IMR-90 (cell line): ENCODE measurements around the gene SLC44A5. TPM values are rescaled to one million over a fixed set of nuclear protein-coding genes. Genes with fewer than 3 reads are reported as not detected.

Source experiments
- ATAC-seq: fragments of 200-7000 bp; cut with Tn5 transposase; 2 replicates; pipeline ENCODE4 v1.9.1; 2020; ENCODE audit warnings: low read depth, mild to moderate bottlenecking, moderate library complexity
- BruUV-seq: library from RNA; stranded (reverse); fragments of 400-500 nt; replicated peaks from 2 replicates; lab custom pipeline; 2021; lab: Mats Ljungman, UMichigan
- CTCF ChIA-PET: fragments of 300-600 bp; formaldehyde crosslinking; extraction: SDS; loops from one replicate; lab custom pipeline; 2021; ENCODE audit warnings: antibody characterized with exemption; lab: Yijun Ruan, JAX
- POLR2A ChIA-PET: fragments of 300-600 bp; sonication (Branson Sonifier 250); formaldehyde crosslinking; loops from one replicate; lab custom pipeline; 2022; ENCODE audit warnings: antibody characterized with exemption; ENCODE audit not compliant: unreplicated experiment; lab: Charles Lee
- DNase-seq: peaks from one replicate; pipeline ENCODE4 v3.0.0; 2013
- H2AFZ ChIP-seq: replicated peaks from 2 replicates; pipeline ENCODE3; 2013; ENCODE audit warnings: low read length, mild to moderate bottlenecking; ENCODE audit not compliant: poor library complexity
- H2AK5ac ChIP-seq: 2 replicates; pipeline ENCODE4 v1.6.1; 2013; ENCODE audit warnings: low read depth, low read length, inconsistent platforms
- H2AK9ac ChIP-seq: replicated peaks from 2 replicates; pipeline ENCODE3; 2013; ENCODE audit warnings: mild to moderate bottlenecking, low read depth, low read length, moderate library complexity; ENCODE audit not compliant: poor library complexity
- H2BK120ac ChIP-seq: 2 replicates; pipeline ENCODE4 v1.6.1; 2013; ENCODE audit warnings: low read depth, low read length, inconsistent platforms
- H2BK15ac ChIP-seq: 3 replicates; pipeline ENCODE4 v1.6.1; 2013; ENCODE audit warnings: low read depth, low read length, inconsistent platforms
- H2BK20ac ChIP-seq: 2 replicates; pipeline ENCODE4 v1.6.1; 2013; ENCODE audit warnings: low read depth, mild to moderate bottlenecking, inconsistent platforms, low read length, moderate library complexity
- H2BK5ac ChIP-seq: 2 replicates; pipeline ENCODE4 v1.6.1; 2013; ENCODE audit warnings: mild to moderate bottlenecking, low read depth, low read length, inconsistent platforms; ENCODE audit not compliant: poor library complexity, severe bottlenecking
- H3K14ac ChIP-seq: replicated peaks from 2 replicates; pipeline ENCODE4 v1.6.1; 2013; ENCODE audit warnings: low read depth, low read length, inconsistent platforms
- H3K18ac ChIP-seq: 2 replicates; pipeline ENCODE4 v1.6.1; 2013; ENCODE audit warnings: low read depth, low read length, control low read depth
- H3K23ac ChIP-seq: 2 replicates; pipeline ENCODE4 v1.6.1; 2013; ENCODE audit warnings: low read depth, low read length, inconsistent platforms
- H3K27ac ChIP-seq: 2 replicates; pipeline ENCODE4 v1.5.1; 2013; ENCODE audit warnings: mild to moderate bottlenecking, control low read depth, low read length; ENCODE audit not compliant: insufficient read depth
- H3K27me3 ChIP-seq: 2 replicates; pipeline ENCODE4 v1.6.1; 2013; ENCODE audit warnings: low read length; ENCODE audit not compliant: control insufficient read depth, insufficient read depth
- H3K36me3 ChIP-seq: 2 replicates; pipeline ENCODE4 v1.6.1; 2013; ENCODE audit warnings: low read length, mixed read lengths; ENCODE audit not compliant: control insufficient read depth, insufficient read depth
- H3K4ac ChIP-seq: 2 replicates; pipeline ENCODE4 v1.6.1; 2013; ENCODE audit warnings: low read depth, low read length, inconsistent platforms
- H3K4me1 ChIP-seq: 2 replicates; pipeline ENCODE4 v1.6.1; 2013; ENCODE audit warnings: low read length, mixed read lengths; ENCODE audit not compliant: control insufficient read depth, insufficient read depth
- H3K4me2 ChIP-seq: 2 replicates; pipeline ENCODE4 v1.6.1; 2013; ENCODE audit warnings: low read depth, mild to moderate bottlenecking, control low read depth, low read length, moderate library complexity
- H3K4me3 ChIP-seq: 2 replicates; pipeline ENCODE4 v1.5.1; 2013; ENCODE audit warnings: low read depth, mild to moderate bottlenecking, control low read depth, low read length, moderate library complexity; ENCODE audit not compliant: insufficient read depth
- H3K56ac ChIP-seq: 2 replicates; pipeline ENCODE4 v1.6.1; 2013; ENCODE audit warnings: low read length, inconsistent platforms; ENCODE audit not compliant: insufficient read depth; ENCODE audit errors: extremely low read depth
- H3K79me1 ChIP-seq, 2 experiments: 2 replicates each; pipeline ENCODE4 v1.6.1; 2013; ENCODE audit warnings: low read length in 2 of 2, inconsistent platforms in 1 of 2, low read depth in 1 of 2
- H3K9ac ChIP-seq: 2 replicates; pipeline ENCODE4 v1.6.1; 2013; ENCODE audit warnings: low read depth, low read length, control low read depth
- H3K9me1 ChIP-seq: 2 replicates; pipeline ENCODE4 v1.6.1; 2013; ENCODE audit warnings: low read length, inconsistent platforms; ENCODE audit not compliant: insufficient read depth
- H3K9me3 ChIP-seq: 2 replicates; pipeline ENCODE4 v1.6.1; 2013; ENCODE audit warnings: low read length; ENCODE audit not compliant: control insufficient read depth, insufficient read depth
- H4K20me1 ChIP-seq: 2 replicates; pipeline ENCODE4 v1.6.1; 2013; ENCODE audit warnings: low read length, inconsistent platforms; ENCODE audit not compliant: insufficient read depth
- H4K5ac ChIP-seq: 2 replicates; pipeline ENCODE4 v1.6.1; 2013; ENCODE audit warnings: mild to moderate bottlenecking, low read depth, low read length, control low read depth
- H4K8ac ChIP-seq, 2 experiments: 2 replicates each; pipeline ENCODE4 v1.6.1; 2013; ENCODE audit warnings: low read depth in 2 of 2, low read length in 2 of 2, control low read depth in 1 of 2, inconsistent platforms in 1 of 2
- H4K91ac ChIP-seq: 2 replicates; pipeline ENCODE4 v1.6.1; 2013; ENCODE audit warnings: low read depth, low read length, inconsistent platforms; ENCODE audit not compliant: insufficient read depth
- BHLHE40 ChIP-seq: fragments of 150-350 bp; IDR thresholded peaks from 2 replicates; pipeline ENCODE4 v1.6.1; 2016; ENCODE audit warnings: mild to moderate bottlenecking, low read depth, low read length
- CHD1 ChIP-seq: IDR thresholded peaks from 2 replicates; pipeline ENCODE4 v1.6.1; 2012; ENCODE audit warnings: low read depth, low read length, improper control_type of control experiment
- CTCF ChIP-seq: conservative IDR thresholded peaks from 2 replicates; pipeline ENCODE4 v1.5.1; 2012; ENCODE audit warnings: mild to moderate bottlenecking, low read depth, low read length, improper control_type of control experiment
- ELK1 ChIP-seq: fragments of 150-350 bp; IDR thresholded peaks from 2 replicates; pipeline ENCODE4 v1.6.1; 2016; ENCODE audit warnings: low read depth, mild to moderate bottlenecking, low read length, moderate library complexity, borderline replicate concordance
- FOS ChIP-seq: fragments of 150-350 bp; IDR thresholded peaks from 2 replicates; pipeline ENCODE4 v1.6.1; 2016; ENCODE audit warnings: low read depth, low read length
- MAZ ChIP-seq: IDR thresholded peaks from 2 replicates; pipeline ENCODE4 v1.6.1; 2012; ENCODE audit warnings: low read depth, mild to moderate bottlenecking, low read length, improper control_type of control experiment, moderate library complexity, borderline replicate concordance
- MXI1 ChIP-seq: IDR thresholded peaks from 2 replicates; pipeline ENCODE4 v1.6.1; 2012; ENCODE audit warnings: low read depth, mild to moderate bottlenecking, low read length, moderate library complexity, borderline replicate concordance
- RAD21 ChIP-seq: IDR thresholded peaks from 2 replicates; pipeline ENCODE4 v1.6.1; 2012; ENCODE audit warnings: low read length, improper control_type of control experiment
- RCOR1 ChIP-seq: IDR thresholded peaks from 2 replicates; pipeline ENCODE4 v1.6.1; 2012; ENCODE audit warnings: mild to moderate bottlenecking, low read length, improper control_type of control experiment; ENCODE audit not compliant: insufficient replicate concordance
- RFX5 ChIP-seq: IDR thresholded peaks from 2 replicates; pipeline ENCODE4 v1.8.0; 2012; ENCODE audit warnings: low read depth, mild to moderate bottlenecking, low read length, moderate library complexity
- SMC3 ChIP-seq: fragments of 150-350 bp; IDR thresholded peaks from 2 replicates; pipeline ENCODE4 v1.6.1; 2016; ENCODE audit warnings: low read depth, mild to moderate bottlenecking, antibody characterized with exemption, low read length, moderate library complexity
- USF2 ChIP-seq: fragments of 150-350 bp; IDR thresholded peaks from 2 replicates; pipeline ENCODE4 v1.6.1; 2017; ENCODE audit warnings: mild to moderate bottlenecking, antibody characterized with exemption, low read length, low read depth
- WGBS, 2 experiments: methylation state at CpG; one replicate each; pipeline versions ENCODE4 v1.1.5 to v1.1.7; 2013; ENCODE audit warnings: missing lambda C conversion rate in 2 of 2; ENCODE audit not compliant: insufficient read length in 1 of 2; ENCODE audit errors: extremely low coverage in 2 of 2; 5-methylcytosine and 5-hydroxymethylcytosine counted together
- dilution Hi-C: fragments of 300-500 bp; cut with HindIII; formaldehyde crosslinking; loops from one replicate; pipeline ENCODE4 v1.14.3; 2018; ENCODE audit warnings: low sequenced_read_pairs; ENCODE audit not compliant: unreplicated experiment
- in situ Hi-C: fragments of 300-500 bp; cut with MboI; formaldehyde crosslinking; loops from 3 replicates; pipeline ENCODE4 v1.14.3; 2019; ENCODE audit warnings: low sequenced_read_pairs, inconsistent platforms, mixed read lengths
- intact Hi-C: fragments of 100-400 bp; cut with micrococcal nuclease; formaldehyde crosslinking; loops from 2 replicates; pipeline ENCODE4 v1.10.0; 2022
- polyA plus RNA-seq, 3 experiments: library from polyadenylated mRNA; depleted of rRNA; stranded (reverse); fragments of >200 nt; gene quantifications; 2 replicates each; pipeline ENCODE4 v1.2.3, GENCODE V29; 2012; ENCODE audit warnings: low replicate concordance in 1 of 3
- total RNA-seq: library from RNA; depleted of rRNA; stranded (reverse); fragments of >200 nt; gene quantifications from 2 replicates; pipeline ENCODE4 v1.2.3, GENCODE V29; 2012

SLC44A5 gene
- total and polyA plus RNA-seq, 2 of the 4 experiments (the other 2 are of a cell fraction): under 0.01 TPM; not detected in 1

- CTCF ChIA-PET: no interaction called here
- H2BK5ac ChIP-seq: no peak overlapping the region
- H3K9ac ChIP-seq: no peak overlapping the region
- no peaks in the 10 kb centered on the region for H3K9me1 ChIP-seq
- no peak overlapping the region for H3K18ac ChIP-seq
- no peaks in the 10 kb centered on the region for H3K36me3 ChIP-seq
- no peak overlapping the region for H3K4me3 ChIP-seq
- H3K9me3 ChIP-seq: peaks cover 12% of the 10 kb centered on the region; the same call in 1 of the 2 replicates
- H3K27ac ChIP-seq: no peak overlapping the region
- H2BK20ac ChIP-seq: no peak overlapping the region
- no peaks in the 10 kb centered on the region for H3K79me1 ChIP-seq
- H2BK15ac ChIP-seq: no peak overlapping the region
- H2BK120ac ChIP-seq: no peak overlapping the region
- no peaks in the 10 kb centered on the region for H3K4me1 ChIP-seq
- no peak overlapping the region for H3K4ac ChIP-seq
- no peak overlapping the region for H3K14ac ChIP-seq
- dilution Hi-C loops (no loop called here), in situ Hi-C loops (no loop called here), intact Hi-C loops (no loop called here)
- H3K56ac ChIP-seq: no peak overlapping the region
- H2AK5ac ChIP-seq: no peak overlapping the region
- TF ChIP-seq RAD21 (no peak), FOS (no peak), USF2 (no peak), RFX5 (no peak), ELK1 (no peak), BHLHE40 (no peak), MXI1 (no peak), CHD1 (no peak), CTCF (no peak), MAZ (no peak), RCOR1 (no peak), SMC3 (no peak)
- no peak overlapping the region for H4K5ac ChIP-seq
- H4K20me1 ChIP-seq: no peaks in the 10 kb centered on the region
- H4K8ac ChIP-seq: no peak overlapping the region
- no peaks in the 10 kb centered on the region for H3K27me3 ChIP-seq
- H3K23ac ChIP-seq: no peak overlapping the region
- BruUV-seq: no TSS peak
- H4K91ac ChIP-seq: no peak overlapping the region
- H3K4me2 ChIP-seq: no peak overlapping the region
- POLR2A ChIA-PET: no interaction called here
- ATAC-seq: no peak
- DNase-seq: no peak
- no peak overlapping the region for H2AK9ac ChIP-seq
- no CpG with 5 or more reads among the region's 1 CpG for WGBS, 2 experiments
- no peak overlapping the region for H2AFZ ChIP-seq
These were observed 214.2 kb downstream of the SLC44A5 start for GRCh38 chr1:75396745-75397144.
